Smooth muscle cell of the pulmonary artery (primary cell): ENCODE results near the gene GBP7. TPM values are rescaled to one million over a fixed set of nuclear protein-coding genes. Genes with fewer than 3 reads are reported as not detected.

ENCODE experiments used
- total RNA-seq: library from RNA; depleted of rRNA; stranded (reverse); fragments of >200 nt; gene quantifications from 2 replicates; pipeline ENCODE4 v1.2.3, GENCODE V29; 2014

GBP7 gene, protein sequence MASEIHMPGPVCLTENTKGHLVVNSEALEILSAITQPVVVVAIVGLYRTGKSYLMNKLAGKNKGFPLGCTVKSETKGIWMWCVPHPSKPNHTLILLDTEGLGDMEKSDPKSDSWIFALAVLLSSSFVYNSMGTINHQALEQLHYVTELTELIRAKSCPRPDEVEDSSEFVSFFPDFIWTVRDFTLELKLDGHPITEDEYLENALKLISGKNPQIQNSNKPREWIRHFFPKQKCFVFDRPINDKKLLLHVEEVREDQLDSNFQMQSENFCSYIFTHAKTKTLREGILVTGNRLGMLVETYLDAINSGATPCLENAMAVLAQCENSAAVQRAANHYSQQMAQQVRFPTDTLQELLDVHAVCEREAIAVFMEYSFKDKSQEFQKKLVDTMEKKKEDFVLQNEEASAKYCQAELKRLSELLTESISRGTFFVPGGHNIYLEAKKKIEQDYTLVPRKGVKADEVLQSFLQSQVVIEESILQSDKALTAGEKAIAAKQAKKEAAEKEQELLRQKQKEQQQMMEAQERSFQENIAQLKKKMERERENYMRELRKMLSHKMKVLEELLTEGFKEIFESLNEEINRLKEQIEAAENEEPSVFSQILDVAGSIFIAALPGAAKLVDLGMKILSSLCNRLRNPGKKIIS
- total RNA-seq: not detected in 2 replicates

DNA sequence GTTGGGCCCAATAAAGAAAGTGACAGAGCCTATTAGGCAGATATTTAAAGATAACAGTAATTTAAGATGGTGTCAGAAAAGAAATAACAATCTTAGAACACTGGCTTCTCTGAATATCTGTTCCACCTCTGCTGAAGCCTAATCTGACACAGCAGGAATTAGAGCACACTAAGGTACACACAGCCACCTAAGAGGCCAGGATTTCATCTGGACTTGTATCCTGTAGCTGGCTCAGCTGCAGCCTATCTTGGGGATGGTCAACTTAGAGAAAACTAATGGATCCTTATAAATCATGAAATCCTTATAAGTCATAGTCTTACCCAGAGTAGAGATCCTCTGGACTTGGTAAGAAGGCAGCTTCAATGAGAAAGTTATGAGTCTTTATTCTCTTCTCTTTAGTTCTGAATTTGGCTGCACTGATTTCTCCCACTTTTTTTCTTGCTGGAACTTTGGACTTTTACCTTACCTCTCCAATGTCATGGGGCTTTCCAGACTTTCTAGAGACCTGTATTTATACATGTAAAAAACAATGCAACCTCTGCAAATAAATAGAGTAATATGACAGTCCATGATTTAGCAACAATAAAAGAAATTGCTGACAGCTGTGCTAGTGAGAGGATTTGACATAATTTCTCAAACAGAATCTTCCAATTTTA is at the start of gene GBP7:
GBP7 (minus strand) TSS at position 403 of the 656 bp plus-strand sequence. CDS start 4,068 bp downstream, outside the sequence.

DNA sequence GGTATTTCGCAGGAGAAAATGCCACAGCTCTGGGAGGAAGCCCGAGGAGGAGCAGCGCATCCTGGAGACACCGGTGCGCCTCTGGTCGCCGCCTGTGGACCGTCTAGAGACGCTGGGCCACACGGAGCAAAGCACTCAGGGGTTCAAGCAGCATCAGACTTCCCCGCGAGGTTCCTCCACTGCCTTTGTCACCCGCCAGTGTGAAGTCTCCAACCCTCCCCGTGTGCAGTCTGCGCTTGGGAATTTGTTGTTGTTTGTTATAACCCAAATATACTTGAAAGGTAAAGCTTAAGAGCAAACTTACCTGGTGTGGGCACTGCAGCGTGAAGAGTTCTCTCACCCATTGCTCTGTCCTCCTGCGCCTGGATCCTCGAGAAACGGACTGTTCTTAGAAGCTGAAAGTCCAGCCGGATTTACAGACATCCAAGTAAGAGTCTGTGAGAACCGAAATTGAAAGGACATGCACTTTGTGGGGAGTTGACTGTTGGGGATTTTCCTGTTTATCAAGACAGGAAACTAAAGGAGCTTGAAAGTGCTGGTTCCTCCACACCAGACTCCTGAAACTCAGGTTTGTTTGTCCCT is 22.8 kb upstream of the GBP7 start, which contains the start of gene GBP4:
GBP4 (minus strand) TSS at position 452 of the 582 bp plus-strand sequence; CDS start at position 344, 108 bp downstream.

DNA sequence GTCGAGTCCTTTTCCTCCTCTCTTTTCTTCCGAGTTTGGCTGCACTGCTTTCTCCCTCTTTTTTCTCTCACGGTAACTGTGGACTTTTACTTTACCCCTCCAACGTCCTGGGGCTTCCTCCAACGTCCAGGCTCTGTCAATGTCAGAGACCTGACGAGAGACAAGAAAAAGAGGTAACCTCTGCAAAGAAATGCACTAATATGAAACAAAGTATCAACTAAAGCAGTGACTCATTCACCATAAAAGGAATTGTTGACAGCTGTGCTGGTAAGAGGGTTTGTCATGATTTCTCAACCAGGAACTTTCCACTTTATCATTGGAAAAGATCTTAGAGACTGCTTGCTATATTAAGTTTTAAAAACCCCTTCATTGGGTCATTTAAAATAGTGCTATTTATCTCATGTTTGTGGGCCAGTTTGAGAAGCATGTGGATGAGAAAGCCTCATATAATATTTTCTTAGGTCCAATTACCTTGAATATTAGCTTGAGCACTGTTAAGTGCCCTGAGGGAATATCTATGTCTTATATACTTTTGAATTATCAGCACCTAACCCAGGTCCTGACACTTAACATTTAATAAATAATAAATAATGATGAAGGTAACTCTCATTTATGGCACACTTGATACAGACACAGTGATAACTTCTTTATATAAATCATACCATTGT is 49.8 kb downstream of the GBP7 start, which contains the start of gene GBP2:
GBP2 (minus strand) TSS at position 202 of the 668 bp plus-strand sequence. CDS start 4,148 bp downstream, outside the sequence.

Other genes starting within 250 kb of the GBP7 start
- 15.6 and 21.7 TPM in 2 replicates for gene KYAT3, start 183.4 kb downstream of the GBP7 start, total RNA-seq
- gene RBMXL1, start 183.4 kb downstream of the GBP7 start, total RNA-seq: 7.0 and 9.9 TPM in 2 replicates
- gene GBP3, start 153.1 kb downstream of the GBP7 start, total RNA-seq: 12.1 and 19.3 TPM in 2 replicates
- 12.4 and 15.1 TPM in 2 replicates for gene GBP1, start 110.8 kb downstream of the GBP7 start, total RNA-seq
- gene GBP2, start 49.9 kb downstream of the GBP7 start, total RNA-seq: 24.2 and 44.6 TPM in 2 replicates
- gene GBP4, start 22.9 kb upstream of the GBP7 start, total RNA-seq: 0.52 and 0.66 TPM in 2 replicates
- gene GBP5, start 96.9 kb upstream of the GBP7 start, total RNA-seq: 0.07 TPM in 1 of 2 replicates, not detected in the other
- gene GBP6, start 188.1 kb upstream of the GBP7 start, total RNA-seq: not detected in 2 replicates